ENCODE results near the gene ACTRT2. TPM values are rescaled to one million over a fixed set of nuclear protein-coding genes. Genes with fewer than 3 reads are reported as not detected.

Gene ACTRT2
- polyA plus RNA-seq, 1 donor (not counting 4 experiments of a cell fraction or from before 2014, with no cell fraction given), result not detected

- DNase-seq (ENCODE audit: low read depth, low spot score) (no peak), FAIRE-seq (no peak)
- TF ChIP-seq CTCF (optimal IDR thresholded peaks at IDR 0.05 in 1 of 3, IDR thresholded peaks at IDR 0.05 in 1 of 3, conservative IDR thresholded peaks at IDR 0.05 in 1 of 3; ENCODE audit: extremely low read depth in 1 of 3, insufficient read depth in 2 of 3, low read length in 3 of 3), result no peak
- no peak for TF ChIP-seq EZH2 (IDR thresholded peaks at IDR 0.05; ENCODE audit: low read length)
- Histone ChIP-seq H3K36me3 (ENCODE audit: control insufficient read depth in 2 of 2, extremely low read depth in 1 of 2, insufficient read depth in 2 of 2, low read length in 2 of 2) (no peaks in the 10 kb centered on the region), H2AFZ (ENCODE audit: control insufficient read depth, low read length) (no peak overlapping the region), H3K79me2 (ENCODE audit: control insufficient read depth, insufficient read depth, low read length) (no peaks in the 10 kb centered on the region), H3K4me2 (ENCODE audit: control insufficient read depth, extremely low read depth, insufficient read depth, low read depth, low read length) (no peak overlapping the region), H3K27me3 (ENCODE audit: control insufficient read depth, extremely low read depth, insufficient read depth, low read length) (no peaks in the 10 kb centered on the region), H3K9ac (ENCODE audit: control insufficient read depth, extremely low read depth, insufficient read depth, low read length) (no peak overlapping the region), H3K4me1 (ENCODE audit: control insufficient read depth, extremely low read depth, insufficient read depth, low read length) (no peaks in the 10 kb centered on the region), H3K9me3 (ENCODE audit: control insufficient read depth, low read depth, low read length) (peaks cover 4% of the 10 kb centered on the region), H4K20me1 (ENCODE audit: control insufficient read depth, extremely low read depth, insufficient read depth, low read length) (no peaks in the 10 kb centered on the region), H3K9me1 (ENCODE audit: control insufficient read depth, extremely low read depth, insufficient read depth, low read length) (no peaks in the 10 kb centered on the region), H3K4me3 (ENCODE audit: control insufficient read depth in 2 of 3, extremely low read depth in 1 of 3, insufficient read depth in 2 of 3, low read depth in 1 of 3, low read length in 3 of 3) (no peak overlapping the region), H3K27ac (ENCODE audit: control insufficient read depth, insufficient read depth, low read length) (no peak overlapping the region)
- dilution Hi-C loops (cut with MboI; ENCODE audit: extremely low pct_ligation_motif_present, low sequenced_read_pairs), result no loop called here
Observed at GRCh38 chr1:3050603-3051002, 29.3 kb downstream of the ACTRT2 start.

- no peaks in the 10 kb centered on the region for H3K9me1 ChIP-seq (ENCODE audit: control insufficient read depth, extremely low read depth, insufficient read depth, low read length)
- H3K79me2 ChIP-seq (ENCODE audit: control insufficient read depth, insufficient read depth, low read length), result no peaks in the 10 kb centered on the region
- H3K4me2 ChIP-seq (ENCODE audit: control insufficient read depth, extremely low read depth, insufficient read depth, low read depth, low read length), result no peak overlapping the region
- DNase-seq (ENCODE audit: low read depth, low spot score), result no peak
- H3K27me3 ChIP-seq (ENCODE audit: control insufficient read depth, extremely low read depth, insufficient read depth, low read length), result no peaks in the 10 kb centered on the region
- no peak overlapping the region for H2AFZ ChIP-seq (ENCODE audit: control insufficient read depth, low read length)
- H3K27ac ChIP-seq (ENCODE audit: control insufficient read depth, insufficient read depth, low read length), result no peak overlapping the region
- H3K36me3 ChIP-seq (ENCODE audit: control insufficient read depth in 2 of 2, extremely low read depth in 1 of 2, insufficient read depth in 2 of 2, low read length in 2 of 2), result no peaks in the 10 kb centered on the region
- H4K20me1 ChIP-seq (ENCODE audit: control insufficient read depth, extremely low read depth, insufficient read depth, low read length), result no peaks in the 10 kb centered on the region
- no peaks in the 10 kb centered on the region for H3K4me1 ChIP-seq (ENCODE audit: control insufficient read depth, extremely low read depth, insufficient read depth, low read length)
- no peak for FAIRE-seq
- TF ChIP-seq CTCF (optimal IDR thresholded peaks at IDR 0.05 in 1 of 3, IDR thresholded peaks at IDR 0.05 in 1 of 3, conservative IDR thresholded peaks at IDR 0.05 in 1 of 3; ENCODE audit: extremely low read depth in 1 of 3, insufficient read depth in 2 of 3, low read length in 3 of 3) (no peak), EZH2 (IDR thresholded peaks at IDR 0.05; ENCODE audit: low read length) (no peak)
- no peak overlapping the region for H3K9ac ChIP-seq (ENCODE audit: control insufficient read depth, extremely low read depth, insufficient read depth, low read length)
- H3K9me3 ChIP-seq (ENCODE audit: control insufficient read depth, low read depth, low read length), result peaks cover 4% of the 10 kb centered on the region
- dilution Hi-C loops (cut with MboI; ENCODE audit: extremely low pct_ligation_motif_present, low sequenced_read_pairs), result no loop called here
- H3K4me3 ChIP-seq (ENCODE audit: control insufficient read depth in 2 of 3, extremely low read depth in 1 of 3, insufficient read depth in 2 of 3, low read depth in 1 of 3, low read length in 3 of 3), result no peak overlapping the region
Observed at GRCh38 chr1:3051270-3052268, 30.3 kb downstream of the ACTRT2 start.
